ENCODE data around the gene OSBPL5.

OSBPL5 gene

DNA sequence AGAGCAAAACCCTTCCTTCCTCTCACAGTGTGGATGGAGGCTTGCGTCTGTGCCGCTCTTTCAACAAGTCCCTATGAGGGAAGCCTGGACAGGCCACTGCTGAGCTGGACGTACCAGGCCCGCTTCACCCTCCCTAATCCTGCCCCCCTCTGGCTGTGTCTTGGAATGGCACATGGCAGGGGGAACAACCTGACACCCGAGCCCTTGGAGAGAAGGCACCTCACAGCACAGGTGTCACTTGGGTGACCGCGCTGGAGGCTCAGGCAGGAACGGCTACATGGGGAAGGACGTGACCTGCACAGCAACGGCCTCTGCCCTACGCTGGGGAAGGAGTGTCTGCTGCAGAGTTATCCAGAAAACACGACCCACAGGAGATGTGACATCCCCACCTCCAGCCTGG lies 118.9 kb downstream of the OSBPL5 start:
- TF ChIP-seq CREB1 (IDR thresholded peaks at IDR 0.05; ENCODE audit: low read depth): no peak
- TF ChIP-seq RAD21 (IDR thresholded peaks at IDR 0.05; ENCODE audit: low read depth): peak; percentile 22; the same call in 1 of the 2 replicates
- no peak for TF ChIP-seq TCF12 (IDR thresholded peaks at IDR 0.05; ENCODE audit: low read depth)
- no peak for TF ChIP-seq ZBTB7A (IDR thresholded peaks at IDR 0.05; ENCODE audit: low read depth)

DNA sequence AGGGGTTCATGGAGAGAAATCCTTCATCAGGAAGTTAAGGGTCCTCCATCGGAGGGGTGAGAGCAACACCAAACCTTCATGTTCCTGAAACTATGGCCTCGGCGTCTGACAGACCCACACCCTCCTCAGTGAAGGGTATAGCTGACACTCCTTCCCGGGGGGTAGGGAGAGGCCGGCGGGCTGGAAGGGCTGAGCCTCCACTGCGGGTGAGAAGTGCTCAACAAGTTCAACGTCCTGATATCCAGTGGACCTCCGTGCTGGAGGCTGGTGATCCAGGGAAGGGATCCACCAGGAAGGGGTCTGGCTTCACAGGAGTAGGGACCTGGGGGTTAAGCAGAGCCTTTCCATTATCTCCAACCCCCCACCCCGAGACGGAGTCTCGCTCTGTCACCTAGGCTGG lies 120.2 kb downstream of the OSBPL5 start:
- TF ChIP-seq RAD21 (IDR thresholded peaks at IDR 0.05; ENCODE audit: low read depth) (no peak), TCF12 (IDR thresholded peaks at IDR 0.05; ENCODE audit: low read depth) (no peak), EGR1 (IDR thresholded peaks at IDR 0.05) (no peak), TAF1 (IDR thresholded peaks at IDR 0.05; ENCODE audit: low read depth) (no peak), EP300 (IDR thresholded peaks at IDR 0.05; ENCODE audit: borderline replicate concordance) (no peak), ZBTB7A (IDR thresholded peaks at IDR 0.05; ENCODE audit: low read depth) (no peak), CEBPB (IDR thresholded peaks at IDR 0.05) (no peak)
- TF ChIP-seq, protein P1, sequence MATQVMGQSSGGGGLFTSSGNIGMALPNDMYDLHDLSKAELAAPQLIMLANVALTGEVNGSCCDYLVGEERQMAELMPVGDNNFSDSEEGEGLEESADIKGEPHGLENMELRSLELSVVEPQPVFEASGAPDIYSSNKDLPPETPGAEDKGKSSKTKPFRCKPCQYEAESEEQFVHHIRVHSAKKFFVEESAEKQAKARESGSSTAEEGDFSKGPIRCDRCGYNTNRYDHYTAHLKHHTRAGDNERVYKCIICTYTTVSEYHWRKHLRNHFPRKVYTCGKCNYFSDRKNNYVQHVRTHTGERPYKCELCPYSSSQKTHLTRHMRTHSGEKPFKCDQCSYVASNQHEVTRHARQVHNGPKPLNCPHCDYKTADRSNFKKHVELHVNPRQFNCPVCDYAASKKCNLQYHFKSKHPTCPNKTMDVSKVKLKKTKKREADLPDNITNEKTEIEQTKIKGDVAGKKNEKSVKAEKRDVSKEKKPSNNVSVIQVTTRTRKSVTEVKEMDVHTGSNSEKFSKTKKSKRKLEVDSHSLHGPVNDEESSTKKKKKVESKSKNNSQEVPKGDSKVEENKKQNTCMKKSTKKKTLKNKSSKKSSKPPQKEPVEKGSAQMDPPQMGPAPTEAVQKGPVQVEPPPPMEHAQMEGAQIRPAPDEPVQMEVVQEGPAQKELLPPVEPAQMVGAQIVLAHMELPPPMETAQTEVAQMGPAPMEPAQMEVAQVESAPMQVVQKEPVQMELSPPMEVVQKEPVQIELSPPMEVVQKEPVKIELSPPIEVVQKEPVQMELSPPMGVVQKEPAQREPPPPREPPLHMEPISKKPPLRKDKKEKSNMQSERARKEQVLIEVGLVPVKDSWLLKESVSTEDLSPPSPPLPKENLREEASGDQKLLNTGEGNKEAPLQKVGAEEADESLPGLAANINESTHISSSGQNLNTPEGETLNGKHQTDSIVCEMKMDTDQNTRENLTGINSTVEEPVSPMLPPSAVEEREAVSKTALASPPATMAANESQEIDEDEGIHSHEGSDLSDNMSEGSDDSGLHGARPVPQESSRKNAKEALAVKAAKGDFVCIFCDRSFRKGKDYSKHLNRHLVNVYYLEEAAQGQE (IDR thresholded peaks at IDR 0.05; ENCODE audit: low read depth): no peak
- TF ChIP-seq, protein P2, sequence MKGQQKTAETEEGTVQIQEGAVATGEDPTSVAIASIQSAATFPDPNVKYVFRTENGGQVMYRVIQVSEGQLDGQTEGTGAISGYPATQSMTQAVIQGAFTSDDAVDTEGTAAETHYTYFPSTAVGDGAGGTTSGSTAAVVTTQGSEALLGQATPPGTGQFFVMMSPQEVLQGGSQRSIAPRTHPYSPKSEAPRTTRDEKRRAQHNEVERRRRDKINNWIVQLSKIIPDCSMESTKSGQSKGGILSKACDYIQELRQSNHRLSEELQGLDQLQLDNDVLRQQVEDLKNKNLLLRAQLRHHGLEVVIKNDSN (IDR thresholded peaks at IDR 0.05): no peak
- TF ChIP-seq, protein P3, sequence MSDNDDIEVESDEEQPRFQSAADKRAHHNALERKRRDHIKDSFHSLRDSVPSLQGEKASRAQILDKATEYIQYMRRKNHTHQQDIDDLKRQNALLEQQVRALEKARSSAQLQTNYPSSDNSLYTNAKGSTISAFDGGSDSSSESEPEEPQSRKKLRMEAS (IDR thresholded peaks at IDR 0.05): no peak

DNA sequence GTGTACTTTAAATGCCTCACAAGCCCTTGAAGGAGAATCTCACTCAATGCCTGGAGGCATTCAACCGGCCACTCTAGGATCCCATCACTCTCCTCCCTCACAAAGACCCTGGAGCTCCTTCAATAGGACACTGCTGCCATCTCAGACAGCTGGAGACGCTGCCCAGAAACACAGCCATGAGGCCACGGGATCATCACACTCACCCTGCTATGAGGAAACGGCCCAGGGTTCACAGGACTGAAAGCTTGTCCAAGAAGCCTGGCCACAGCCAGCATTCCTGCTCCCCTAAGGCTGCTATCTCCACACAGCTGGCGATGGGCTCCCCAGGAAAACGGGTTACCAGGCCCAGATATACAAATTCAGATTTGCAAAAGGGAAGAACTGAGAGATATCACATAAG lies 121.1 kb downstream of the OSBPL5 start:
- TF ChIP-seq, protein P1 (IDR thresholded peaks at IDR 0.05; ENCODE audit: low read depth): no peak
- TF ChIP-seq TEAD4 (IDR thresholded peaks at IDR 0.05) (no peak), CEBPB (IDR thresholded peaks at IDR 0.05) (no peak), EGR1 (IDR thresholded peaks at IDR 0.05) (no peak), FOXM1 (IDR thresholded peaks at IDR 0.05; ENCODE audit: borderline replicate concordance, low read depth) (no peak), RAD21 (IDR thresholded peaks at IDR 0.05; ENCODE audit: low read depth) (no peak), NFIC (IDR thresholded peaks at IDR 0.05) (no peak)

DNA sequence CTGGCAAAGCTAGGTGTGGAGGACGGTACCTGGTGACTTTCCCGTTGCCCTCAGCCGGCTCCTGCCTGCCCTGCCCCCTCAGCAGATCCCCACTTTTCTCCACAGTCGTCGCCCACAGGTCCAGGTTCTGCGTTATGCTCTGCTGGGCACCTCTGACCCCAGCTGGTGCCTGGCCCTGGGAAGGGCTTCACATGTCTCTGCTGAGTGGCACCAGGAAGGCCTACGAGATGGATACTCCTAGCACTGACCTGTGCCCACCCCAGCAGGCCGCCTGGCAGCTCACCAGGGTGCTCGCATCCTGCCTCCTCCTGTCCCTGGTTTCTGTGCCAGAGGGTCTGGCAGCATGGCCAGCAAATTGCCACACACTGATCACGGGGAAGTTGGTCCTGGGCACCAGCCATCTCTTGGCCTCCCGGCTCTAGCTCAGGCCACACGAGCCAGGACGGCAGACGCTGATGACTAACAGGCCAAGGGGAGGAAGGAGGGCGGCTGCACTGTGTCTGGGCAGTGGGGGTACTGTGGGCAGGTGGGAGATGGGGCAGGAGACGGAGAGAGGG lies 121.7 kb downstream of the OSBPL5 start:
- TF ChIP-seq TAF1 (IDR thresholded peaks at IDR 0.05; ENCODE audit: low read depth) (no peak), TEAD4 (IDR thresholded peaks at IDR 0.05) (no peak), EGR1 (IDR thresholded peaks at IDR 0.05) (no peak), NFIC (IDR thresholded peaks at IDR 0.05) (no peak)

DNA sequence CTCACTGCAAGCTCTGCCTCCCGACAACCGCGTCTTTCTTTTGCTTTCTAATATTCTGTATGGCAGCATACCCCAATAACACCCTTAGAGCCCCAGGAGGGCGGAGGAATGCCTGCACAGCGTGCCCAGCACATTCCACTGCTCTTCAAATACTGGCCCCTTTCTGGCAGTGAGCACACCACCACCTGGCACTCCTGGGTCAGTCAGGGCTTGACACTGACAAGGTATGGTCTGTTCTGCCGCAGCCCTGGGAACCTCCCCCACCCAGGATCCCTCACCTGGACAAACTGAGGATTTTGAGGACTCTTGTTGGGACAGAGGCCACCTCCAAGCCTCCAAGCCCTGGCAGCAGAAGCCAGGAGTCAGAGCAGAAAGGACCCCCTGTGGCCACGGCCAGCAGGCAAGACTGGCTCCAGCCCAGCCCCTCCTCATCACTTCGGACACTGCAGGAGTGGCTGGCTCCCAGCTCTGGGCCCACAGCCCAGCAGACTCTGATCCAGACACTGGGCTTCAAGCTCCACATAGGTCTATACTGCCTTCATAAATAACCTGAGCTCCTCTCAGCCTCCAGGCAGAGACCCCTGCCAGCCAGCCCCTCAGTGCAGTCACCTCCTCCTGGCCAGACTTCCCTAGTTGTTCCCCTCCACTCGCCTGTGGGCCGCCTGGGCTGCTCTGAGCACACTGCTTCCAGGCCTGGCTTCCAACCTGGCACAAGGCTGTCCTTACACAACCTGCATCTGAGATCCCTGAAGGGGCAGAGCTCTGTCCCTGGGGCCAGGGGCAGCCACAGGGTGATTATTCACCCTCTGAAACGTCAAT lies 122.4 kb downstream of the OSBPL5 start:
- TF ChIP-seq EGR1 (IDR thresholded peaks at IDR 0.05) (no peak), EP300 (IDR thresholded peaks at IDR 0.05; ENCODE audit: borderline replicate concordance) (no peak), CEBPB (IDR thresholded peaks at IDR 0.05) (no peak), NFIC (IDR thresholded peaks at IDR 0.05) (peak; percentile 32; the same call in 1 of the 2 replicates), RAD21 (IDR thresholded peaks at IDR 0.05; ENCODE audit: low read depth) (no peak), TAF1 (IDR thresholded peaks at IDR 0.05; ENCODE audit: low read depth) (no peak), TEAD4 (IDR thresholded peaks at IDR 0.05) (peak; percentile 61), YY1 (IDR thresholded peaks at IDR 0.05; ENCODE audit: low read depth) (no peak), FOXM1 (IDR thresholded peaks at IDR 0.05; ENCODE audit: borderline replicate concordance, low read depth) (no peak), ZBTB7A (IDR thresholded peaks at IDR 0.05; ENCODE audit: low read depth) (0 out of 2 replicates have a peak, but pooled peaks have one; percentile 30)
- TF ChIP-seq, protein P2 (IDR thresholded peaks at IDR 0.05): no peak
- TF ChIP-seq, protein P3 (IDR thresholded peaks at IDR 0.05): peak; percentile 52
- TF ChIP-seq, protein P1 (IDR thresholded peaks at IDR 0.05; ENCODE audit: low read depth): no peak

Data from Ishikawa (cell line).